ENCODE data around the gene NPBWR2. TPM values are rescaled to one million over a fixed set of nuclear protein-coding genes. Genes with fewer than 3 reads are reported as not detected.

The NPBWR2 gene
- total RNA-seq, 6 experiments from 2014 or later, result not detected

DNA sequence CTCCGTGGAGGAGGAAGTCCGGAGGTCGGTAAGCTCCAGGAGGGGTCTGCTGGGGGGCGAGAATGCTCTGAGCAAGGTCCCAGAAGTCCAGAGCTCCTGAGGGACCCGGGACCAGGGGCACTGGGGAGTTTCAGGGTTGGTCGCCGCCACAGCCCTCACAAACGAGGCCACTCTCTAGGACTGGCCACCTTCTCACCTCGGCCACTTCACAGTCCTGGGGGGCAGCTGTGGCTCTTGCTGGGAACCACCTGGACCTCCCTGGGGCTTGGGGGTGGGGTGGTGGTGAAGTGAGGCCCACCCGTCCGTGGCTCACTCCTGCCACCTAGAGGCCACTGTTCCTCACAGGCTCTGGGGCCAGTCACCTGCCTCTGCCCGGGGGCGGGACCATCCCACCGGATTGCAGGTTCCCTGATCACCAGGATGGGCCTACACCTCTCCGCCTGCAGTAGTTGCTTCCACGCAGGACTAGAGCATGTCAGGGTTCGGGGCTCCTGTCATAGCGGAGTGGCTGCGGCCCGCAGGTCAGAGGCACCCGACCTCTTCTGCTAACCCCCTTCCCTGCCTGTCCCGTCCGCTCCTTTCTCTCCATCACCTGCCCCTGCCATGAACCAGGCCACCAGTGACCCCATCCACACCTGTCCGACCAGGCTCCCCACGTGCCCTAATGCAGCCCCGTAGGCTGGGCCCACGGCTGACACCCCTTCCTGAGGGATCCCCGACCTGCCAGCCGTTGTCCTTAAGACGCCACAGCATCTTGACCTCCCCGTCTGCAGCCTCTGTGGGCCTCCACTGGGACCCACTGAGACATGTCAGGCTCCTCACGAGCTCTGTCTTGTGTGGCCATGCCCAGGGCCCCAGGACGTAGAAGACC is 49.5 kb downstream of the NPBWR2 start:
- Mint-ChIP-seq H3K27ac (no peak overlapping the region), H3K36me3 (ENCODE audit: low read depth) (no peaks in the 10 kb centered on the region), H3K4me3 (no peak overlapping the region), H3K4me1 (ENCODE audit: low read depth) (peaks cover 16% of the 10 kb centered on the region), H3K9me3 (no peaks in the 10 kb centered on the region), H3K27me3 (ENCODE audit: insufficient read depth) (peaks cover 5% of the 10 kb centered on the region; the same call in 1 of the 2 replicates)
- DNase-seq, result peak; percentile 30
- TF ChIP-seq, protein P1, sequence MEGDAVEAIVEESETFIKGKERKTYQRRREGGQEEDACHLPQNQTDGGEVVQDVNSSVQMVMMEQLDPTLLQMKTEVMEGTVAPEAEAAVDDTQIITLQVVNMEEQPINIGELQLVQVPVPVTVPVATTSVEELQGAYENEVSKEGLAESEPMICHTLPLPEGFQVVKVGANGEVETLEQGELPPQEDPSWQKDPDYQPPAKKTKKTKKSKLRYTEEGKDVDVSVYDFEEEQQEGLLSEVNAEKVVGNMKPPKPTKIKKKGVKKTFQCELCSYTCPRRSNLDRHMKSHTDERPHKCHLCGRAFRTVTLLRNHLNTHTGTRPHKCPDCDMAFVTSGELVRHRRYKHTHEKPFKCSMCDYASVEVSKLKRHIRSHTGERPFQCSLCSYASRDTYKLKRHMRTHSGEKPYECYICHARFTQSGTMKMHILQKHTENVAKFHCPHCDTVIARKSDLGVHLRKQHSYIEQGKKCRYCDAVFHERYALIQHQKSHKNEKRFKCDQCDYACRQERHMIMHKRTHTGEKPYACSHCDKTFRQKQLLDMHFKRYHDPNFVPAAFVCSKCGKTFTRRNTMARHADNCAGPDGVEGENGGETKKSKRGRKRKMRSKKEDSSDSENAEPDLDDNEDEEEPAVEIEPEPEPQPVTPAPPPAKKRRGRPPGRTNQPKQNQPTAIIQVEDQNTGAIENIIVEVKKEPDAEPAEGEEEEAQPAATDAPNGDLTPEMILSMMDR (IDR thresholded peaks at IDR 0.05), result peak; percentile 92

DNA sequence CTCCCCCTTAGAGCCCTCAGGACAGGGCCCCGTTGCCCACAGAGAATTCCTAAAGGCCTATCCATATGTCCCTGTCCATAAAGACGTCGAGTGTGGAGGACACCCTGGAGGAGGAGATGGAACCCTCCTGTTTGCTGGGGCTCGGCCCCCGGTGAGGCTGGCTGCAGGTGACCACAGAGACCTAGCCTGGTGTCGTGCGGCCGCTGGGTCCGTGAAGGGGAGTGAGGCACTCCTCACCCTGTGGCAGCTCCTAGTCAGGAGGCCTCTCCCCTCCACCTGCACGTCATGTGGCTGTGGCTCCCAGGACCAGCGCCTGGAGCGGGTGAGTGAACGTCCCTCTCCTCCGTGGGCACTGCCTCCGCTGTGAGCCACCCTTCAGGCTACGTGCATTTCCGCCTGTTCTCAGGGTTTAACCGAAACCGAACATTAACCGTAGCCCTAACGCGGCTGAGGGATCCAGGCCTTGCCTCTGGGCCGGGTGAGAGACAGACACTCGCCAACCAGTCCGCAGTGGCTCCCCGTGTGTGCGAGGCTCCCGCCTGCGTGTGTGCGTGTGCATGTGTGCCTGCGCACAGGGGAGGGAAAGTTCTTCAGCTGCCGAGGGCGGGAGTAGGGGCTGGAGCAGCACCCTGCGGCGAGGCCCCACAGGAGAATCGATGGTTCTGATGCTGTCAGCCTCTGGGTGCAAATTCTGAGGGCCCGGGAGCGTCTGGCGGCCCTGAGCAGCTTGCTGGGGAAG is 50.3 kb downstream of the NPBWR2 start:
- TF ChIP-seq, protein P1 (IDR thresholded peaks at IDR 0.05), result no peak
- no peak overlapping the region for H3K27ac Mint-ChIP-seq
- H3K27me3 Mint-ChIP-seq (ENCODE audit: insufficient read depth), result peaks cover 5% of the 10 kb centered on the region; the same call in 1 of the 2 replicates
- H3K4me3 Mint-ChIP-seq, result no peak overlapping the region
- no peak for DNase-seq
- no peaks in the 10 kb centered on the region for H3K36me3 Mint-ChIP-seq (ENCODE audit: low read depth)
- H3K9me3 Mint-ChIP-seq, result no peaks in the 10 kb centered on the region
- H3K4me1 Mint-ChIP-seq (ENCODE audit: low read depth), result peaks cover 11% of the 10 kb centered on the region

DNA sequence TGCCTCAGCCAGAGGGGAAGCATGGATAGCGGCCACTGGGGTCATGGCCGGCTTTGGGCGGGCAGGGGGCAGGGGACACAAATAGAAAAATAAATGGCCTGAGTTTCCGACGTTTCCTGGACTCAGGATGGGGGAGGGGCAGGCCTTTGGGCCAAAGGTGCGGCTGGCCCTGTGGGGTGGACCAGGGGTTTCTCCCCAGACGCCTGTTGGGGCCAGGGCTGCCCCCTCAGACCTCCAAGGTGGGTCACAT is 50.8 kb downstream of the NPBWR2 start:
- Mint-ChIP-seq H3K4me1 (ENCODE audit: low read depth) (peaks cover 8% of the 10 kb centered on the region; the same call in 1 of the 2 replicates), H3K36me3 (ENCODE audit: low read depth) (no peaks in the 10 kb centered on the region), H3K9me3 (no peaks in the 10 kb centered on the region), H3K4me3 (no peak overlapping the region), H3K27me3 (ENCODE audit: insufficient read depth) (peaks cover 5% of the 10 kb centered on the region; the same call in 1 of the 2 replicates), H3K27ac (no peak overlapping the region)
- TF ChIP-seq, protein P1 (IDR thresholded peaks at IDR 0.05), result no peak
- DNase-seq, result no peak

DNA sequence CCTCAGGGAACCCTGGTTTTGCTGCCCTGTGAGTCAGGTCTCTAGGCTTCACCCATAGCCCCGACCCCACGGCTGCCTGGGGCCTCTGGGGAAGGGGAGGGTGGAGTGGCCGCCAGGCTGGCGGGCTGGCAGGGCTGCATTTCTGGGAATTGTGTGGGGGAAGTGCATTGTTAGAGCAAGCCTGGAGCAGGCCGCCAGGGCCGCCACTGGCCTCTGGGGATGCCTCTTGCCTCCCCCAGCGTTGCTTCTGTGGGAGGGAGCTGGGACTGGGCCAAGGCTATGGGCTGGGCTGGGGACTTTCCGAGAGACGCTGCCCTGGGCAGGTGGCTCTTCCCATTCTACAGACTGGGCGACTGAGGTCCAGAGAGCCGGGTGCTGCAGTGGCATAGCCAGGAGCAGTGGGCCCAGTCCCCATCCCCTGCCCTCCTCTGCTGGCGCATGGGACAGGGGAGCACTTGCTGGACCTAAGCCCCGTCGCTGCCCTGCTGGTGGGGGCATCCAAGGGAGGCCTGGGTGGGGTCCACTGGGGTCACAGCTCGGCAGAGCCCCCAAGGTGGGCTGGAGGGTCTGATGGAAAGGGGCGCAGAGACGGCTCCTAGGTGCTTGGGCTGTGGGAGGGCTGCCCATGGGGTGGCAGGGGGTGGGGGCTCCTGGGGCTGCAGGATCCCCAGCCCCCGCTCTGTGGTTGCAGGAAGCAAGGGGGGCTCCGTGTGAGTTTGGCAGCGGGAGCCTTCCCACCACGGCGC is 51.3 kb downstream of the NPBWR2 start:
- Mint-ChIP-seq H3K27me3 (ENCODE audit: insufficient read depth) (peaks cover 5% of the 10 kb centered on the region), H3K36me3 (ENCODE audit: low read depth) (no peaks in the 10 kb centered on the region), H3K4me3 (no peak overlapping the region), H3K9me3 (no peaks in the 10 kb centered on the region), H3K4me1 (ENCODE audit: low read depth) (peaks cover 8% of the 10 kb centered on the region; the same call in 1 of the 2 replicates), H3K27ac (no peak overlapping the region)
- TF ChIP-seq, protein P1 (IDR thresholded peaks at IDR 0.05), result no peak
- no peak for DNase-seq

DNA sequence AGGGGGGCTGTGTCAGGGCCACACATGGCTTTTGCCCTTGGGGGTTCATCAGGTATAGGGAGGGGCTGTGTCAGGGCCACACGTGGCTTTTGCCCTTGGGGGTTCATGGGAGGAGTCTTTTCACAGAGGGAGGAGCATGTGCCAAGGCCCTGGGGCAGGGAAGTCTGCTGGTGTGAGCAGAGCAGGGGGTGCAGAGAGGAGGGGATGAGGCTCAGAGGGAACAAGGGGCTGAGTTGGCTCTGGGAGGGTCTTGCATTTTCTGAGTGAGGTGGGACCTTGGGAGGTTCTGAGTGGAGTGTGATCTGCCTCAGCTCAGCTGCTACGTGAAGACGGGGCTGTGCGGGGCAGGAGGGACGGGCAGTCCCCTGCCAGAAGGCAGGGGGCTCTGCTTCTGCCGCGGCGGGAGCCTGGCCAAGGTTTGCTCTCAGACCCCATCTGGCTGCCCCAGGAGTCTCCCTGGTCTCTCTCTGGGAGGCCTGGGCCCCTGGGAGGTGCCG is 51.9 kb downstream of the NPBWR2 start:
- H3K27ac Mint-ChIP-seq, result no peak overlapping the region
- H3K27me3 Mint-ChIP-seq (ENCODE audit: insufficient read depth), result peaks cover 5% of the 10 kb centered on the region
- H3K36me3 Mint-ChIP-seq (ENCODE audit: low read depth), result no peaks in the 10 kb centered on the region
- no peak for DNase-seq
- H3K9me3 Mint-ChIP-seq, result no peaks in the 10 kb centered on the region
- H3K4me3 Mint-ChIP-seq, result no peak overlapping the region
- peaks cover 8% of the 10 kb centered on the region; the same call in 1 of the 2 replicates for H3K4me1 Mint-ChIP-seq (ENCODE audit: low read depth)
- TF ChIP-seq, protein P1 (IDR thresholded peaks at IDR 0.05), result no peak
